ENCODE measurements around the gene ADA.
"Not testable (repeated sequence)": the region's sequence is repeated elsewhere in the genome, so short reads cannot be mapped to it uniquely, and the experiment has no call there.

Gene ADA
- long read RNA-seq, transcript ADA-207 (11 exons, 1,128 nt) = minor isoform, 39 of 1,334 reads
- long read RNA-seq, transcript ADA-201 (12 exons, 1,539 nt) = major isoform, 1,112 of 1,334 reads
- long read RNA-seq, transcript ADA-203 (11 exons, 1,276 nt) = minor isoform, 33 of 1,334 reads
- long read RNA-seq, partial matches to known transcripts = 35 of 1,334 reads
- long read RNA-seq, other reads (novel, unspliced or antisense) = 111 of 1,334 reads

GRCh38 chr20:44651684-44652423 is at the start of gene ADA:
Gene ADA (minus strand): TSS chr20:44651699. CDS start chr20:44651607, 92 bp downstream.
- Histone ChIP-seq H3K27me3 (ENCODE audit: insufficient read depth, poor library complexity, severe bottlenecking) (no peaks in the 10 kb centered on the region), H3K27ac (replicated peaks) (peak within 1 kb of the TSS; percentile 73), H3K4me3 (replicated peaks; ENCODE audit: insufficient read depth, low read length) (peak within 1 kb of the TSS; percentile 60)
- peak in 1 of 2 experiments; percentile 32 for DNase-seq (ENCODE audit: low read depth in 1 of 2, low spot score in 1 of 2)
- no peak for TF ChIP-seq GABPA (IDR thresholded peaks at IDR 0.05; ENCODE audit: low read depth)
- TF ChIP-seq CTCF (IDR thresholded peaks at IDR 0.05; ENCODE audit: insufficient read depth, low read length) = no peak
- no peak for TF ChIP-seq SPI1 (IDR thresholded peaks at IDR 0.05; ENCODE audit: borderline replicate concordance, low read depth)
- no peak for TF ChIP-seq POLR2AphosphoS5 (IDR thresholded peaks at IDR 0.05; ENCODE audit: low read depth)

DNA sequence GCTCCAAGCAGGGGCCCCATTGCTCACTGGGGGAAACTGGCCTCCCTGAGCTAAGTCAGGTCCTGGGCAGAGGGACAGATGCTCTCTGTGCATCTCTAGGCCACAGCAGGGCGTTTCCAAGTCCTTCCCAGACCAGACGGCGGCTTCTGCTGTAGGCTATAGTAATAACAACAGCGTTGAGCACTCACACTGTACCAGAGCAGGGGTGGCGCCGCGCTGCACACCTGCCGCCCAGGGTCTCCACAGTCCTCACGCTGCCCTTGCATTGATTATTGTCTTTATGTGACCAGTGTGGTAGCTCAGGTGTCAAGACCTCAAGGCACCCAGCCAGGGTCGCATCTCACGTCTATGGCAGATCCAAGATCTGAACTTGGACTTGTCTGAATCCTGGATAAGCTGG is 48.8 kb upstream of the ADA start:
- Histone ChIP-seq H3K4me3 (replicated peaks; ENCODE audit: insufficient read depth, low read length) (no peak overlapping the region), H3K27me3 (ENCODE audit: insufficient read depth, poor library complexity, severe bottlenecking) (no peaks in the 10 kb centered on the region), H3K27ac (replicated peaks) (no peak overlapping the region)
- no peak for DNase-seq (ENCODE audit: low read depth in 1 of 2, low spot score in 1 of 2)
- TF ChIP-seq, protein P1, sequence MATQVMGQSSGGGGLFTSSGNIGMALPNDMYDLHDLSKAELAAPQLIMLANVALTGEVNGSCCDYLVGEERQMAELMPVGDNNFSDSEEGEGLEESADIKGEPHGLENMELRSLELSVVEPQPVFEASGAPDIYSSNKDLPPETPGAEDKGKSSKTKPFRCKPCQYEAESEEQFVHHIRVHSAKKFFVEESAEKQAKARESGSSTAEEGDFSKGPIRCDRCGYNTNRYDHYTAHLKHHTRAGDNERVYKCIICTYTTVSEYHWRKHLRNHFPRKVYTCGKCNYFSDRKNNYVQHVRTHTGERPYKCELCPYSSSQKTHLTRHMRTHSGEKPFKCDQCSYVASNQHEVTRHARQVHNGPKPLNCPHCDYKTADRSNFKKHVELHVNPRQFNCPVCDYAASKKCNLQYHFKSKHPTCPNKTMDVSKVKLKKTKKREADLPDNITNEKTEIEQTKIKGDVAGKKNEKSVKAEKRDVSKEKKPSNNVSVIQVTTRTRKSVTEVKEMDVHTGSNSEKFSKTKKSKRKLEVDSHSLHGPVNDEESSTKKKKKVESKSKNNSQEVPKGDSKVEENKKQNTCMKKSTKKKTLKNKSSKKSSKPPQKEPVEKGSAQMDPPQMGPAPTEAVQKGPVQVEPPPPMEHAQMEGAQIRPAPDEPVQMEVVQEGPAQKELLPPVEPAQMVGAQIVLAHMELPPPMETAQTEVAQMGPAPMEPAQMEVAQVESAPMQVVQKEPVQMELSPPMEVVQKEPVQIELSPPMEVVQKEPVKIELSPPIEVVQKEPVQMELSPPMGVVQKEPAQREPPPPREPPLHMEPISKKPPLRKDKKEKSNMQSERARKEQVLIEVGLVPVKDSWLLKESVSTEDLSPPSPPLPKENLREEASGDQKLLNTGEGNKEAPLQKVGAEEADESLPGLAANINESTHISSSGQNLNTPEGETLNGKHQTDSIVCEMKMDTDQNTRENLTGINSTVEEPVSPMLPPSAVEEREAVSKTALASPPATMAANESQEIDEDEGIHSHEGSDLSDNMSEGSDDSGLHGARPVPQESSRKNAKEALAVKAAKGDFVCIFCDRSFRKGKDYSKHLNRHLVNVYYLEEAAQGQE (IDR thresholded peaks at IDR 0.05; ENCODE audit: insufficient replicate concordance, low read depth) = no peak
- TF ChIP-seq SPI1 (IDR thresholded peaks at IDR 0.05; ENCODE audit: borderline replicate concordance, low read depth) (no peak), POLR2AphosphoS5 (IDR thresholded peaks at IDR 0.05; ENCODE audit: low read depth) (no peak), GABPA (IDR thresholded peaks at IDR 0.05; ENCODE audit: low read depth) (no peak), CTCF (IDR thresholded peaks at IDR 0.05; ENCODE audit: insufficient read depth, low read length) (no peak)

DNA sequence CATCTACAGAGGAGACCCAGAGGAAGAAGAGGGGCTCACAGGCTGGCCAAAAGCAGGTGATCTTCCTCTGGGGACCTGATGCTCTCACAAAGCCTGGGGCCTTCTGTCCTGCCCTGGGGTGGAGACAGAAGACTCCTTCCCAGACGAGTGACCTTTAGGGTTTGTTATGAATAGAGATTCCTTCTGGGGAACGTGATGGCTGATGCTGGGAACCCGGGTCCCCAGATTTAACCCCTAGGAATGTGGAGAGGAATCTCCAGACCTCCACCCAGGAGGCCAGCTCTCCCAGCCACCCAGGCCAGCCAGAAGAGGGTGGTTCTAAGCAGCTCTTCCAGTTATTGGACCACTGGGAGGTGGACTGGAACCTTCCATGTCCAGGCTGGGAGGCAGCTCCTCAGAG is 46.9 kb upstream of the ADA start:
- no peak for DNase-seq (ENCODE audit: low read depth in 1 of 2, low spot score in 1 of 2)
- TF ChIP-seq CTCF (IDR thresholded peaks at IDR 0.05; ENCODE audit: insufficient read depth, low read length) (no peak), SPI1 (IDR thresholded peaks at IDR 0.05; ENCODE audit: borderline replicate concordance, low read depth) (no peak), GABPA (IDR thresholded peaks at IDR 0.05; ENCODE audit: low read depth) (no peak), POLR2AphosphoS5 (IDR thresholded peaks at IDR 0.05; ENCODE audit: low read depth) (no peak)
- TF ChIP-seq, protein P1 (IDR thresholded peaks at IDR 0.05; ENCODE audit: insufficient replicate concordance, low read depth) = no peak
- Histone ChIP-seq H3K27me3 (ENCODE audit: insufficient read depth, poor library complexity, severe bottlenecking) (no peaks in the 10 kb centered on the region), H3K27ac (replicated peaks) (no peak overlapping the region), H3K4me3 (replicated peaks; ENCODE audit: insufficient read depth, low read length) (no peak overlapping the region)

- H3K27me3 ChIP-seq (ENCODE audit: insufficient read depth, poor library complexity, severe bottlenecking); DNase-seq (ENCODE audit: low read depth in 1 of 2, low spot score in 1 of 2); H3K27ac ChIP-seq (replicated peaks); H3K4me3 ChIP-seq (replicated peaks; ENCODE audit: insufficient read depth, low read length): not testable (repeated sequence)
Measured at GRCh38 chr20:44697041-44697440, 45.5 kb upstream of the ADA start.
